Esophagus squamous epithelium (tissue), 5 donors: Measurements from ENCODE around the gene OR6X1. TPM values are rescaled to one million over a fixed set of nuclear protein-coding genes. Genes with fewer than 3 reads are reported as not detected.

Experiments
- DNase-seq: peaks from one replicate; lab custom pipeline; 2025; lab: John Stamatoyannopoulos, UW
- H3K27ac ChIP-seq, 4 donors: fragments of 200-600 bp; sonication (generic); one replicate each; pipeline ENCODE4 v1.5.1; 2016 to 2019; ENCODE audit warnings: mild to moderate bottlenecking in 1 of 4
- H3K27me3 ChIP-seq, 4 donors: fragments of 200-600 bp; sonication (generic); 1 replicate in 3 of 4; 2 replicates in 1 of 4; pipeline versions ENCODE4 v1.5.1 to v1.6.0; 2017 to 2021; ENCODE audit warnings: antibody characterized with exemption in 1 of 4
- H3K36me3 ChIP-seq, 3 donors: fragments of 200-600 bp; sonication (generic); one replicate each; pipeline ENCODE4 v1.5.1; 2016 to 2019
- H3K4me1 ChIP-seq, 3 donors: fragments of 200-600 bp; sonication (generic); one replicate each; pipeline ENCODE4 v1.5.1; 2017 to 2019
- H3K4me3 ChIP-seq, 4 donors: fragments of 200-600 bp; sonication (generic); 1 replicate in 3 of 4; 2 replicates in 1 of 4; pipeline ENCODE4 v1.5.1; 2016 to 2019; ENCODE audit warnings: mild to moderate bottlenecking in 2 of 4, moderate library complexity in 1 of 4
- H3K9me3 ChIP-seq, 3 donors: fragments of 200-600 bp; sonication (generic); one replicate each; pipeline ENCODE4 v1.5.1; 2016 to 2019
- POLR2A ChIP-seq, 4 donors: fragments of 450-650 bp; IDR thresholded peaks; one replicate each; pipeline ENCODE4 v1.6.1; 2017; ENCODE audit warnings: antibody characterized with exemption in 4 of 4, mild to moderate bottlenecking in 4 of 4, moderate library complexity in 3 of 4
- WGBS, 2 donors: methylation state at CpG; one replicate each; pipeline ENCODE4 v1.1.5; 2018; 5-methylcytosine and 5-hydroxymethylcytosine counted together
- intact Hi-C: fragments of 100-400 bp; cut with DNase I; formaldehyde crosslinking; loops from one replicate; pipeline ENCODE4 v1.15.0; 2022
- small RNA-seq, 4 donors: library from RNA; depleted of rRNA; stranded (forward); fragments of <200 nt; gene quantifications; one replicate each; pipeline ENCODE3, GENCODE V24; 2016
- total RNA-seq, 4 donors: library from RNA; depleted of rRNA; stranded (reverse); fragments of >200 nt; gene quantifications; one replicate each; pipeline ENCODE4 v1.1.0, GENCODE V29; 2016
- TF ChIP-seq, protein P1 (sequence below), 6 experiments: fragments of 450-650 bp in 4 of 6; fragments of 200-600 bp in 2 of 6; sonication (generic) in 2 of 6; IDR thresholded peaks; one replicate each; pipeline ENCODE4 v1.5.1; 2016 to 2019; ENCODE audit warnings: antibody characterized with exemption in 6 of 6, mild to moderate bottlenecking in 4 of 6, moderate library complexity in 4 of 6
- donor health status: DM: yes; HTN: yes; CAD: no.

OR6X1 gene
- total RNA-seq, 4 donors from 2014 or later: not detected

DNA sequence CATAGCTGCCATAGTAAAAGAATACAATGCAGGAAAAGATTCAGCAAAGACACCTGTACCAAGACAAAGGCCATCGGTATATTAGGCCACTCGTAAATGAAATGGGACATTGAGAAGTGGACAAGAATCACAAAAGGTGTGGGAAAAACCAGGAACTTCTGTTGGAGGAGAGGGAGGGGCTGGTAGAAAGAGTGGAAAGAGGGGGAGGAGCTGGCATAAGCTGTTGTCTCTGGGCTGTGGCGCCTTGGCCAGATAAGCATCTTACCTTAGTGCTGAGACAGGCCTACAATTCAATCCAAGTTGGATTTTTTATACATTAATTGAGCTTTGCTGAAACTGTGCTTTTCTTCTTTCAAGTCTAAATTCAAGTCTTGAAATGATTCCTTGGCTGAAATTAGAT, 50.0 kb downstream of the OR6X1 start:
- WGBS, 2 donors: 79 to 89% methylated on average over 3 of the region's 3 CpGs
- Histone ChIP-seq H3K9me3 (no peaks in the 10 kb centered on the region), H3K36me3 (no peaks in the 10 kb centered on the region), H3K4me1 (no peaks in the 10 kb centered on the region), H3K27ac (no peak overlapping the region), H3K4me3 (no peak overlapping the region), H3K27me3 (peaks cover 0 to 12% (median 0%) of the 10 kb centered on the region in 4 donors)
- intact Hi-C loops: no loop called here
- TF ChIP-seq, protein P1, sequence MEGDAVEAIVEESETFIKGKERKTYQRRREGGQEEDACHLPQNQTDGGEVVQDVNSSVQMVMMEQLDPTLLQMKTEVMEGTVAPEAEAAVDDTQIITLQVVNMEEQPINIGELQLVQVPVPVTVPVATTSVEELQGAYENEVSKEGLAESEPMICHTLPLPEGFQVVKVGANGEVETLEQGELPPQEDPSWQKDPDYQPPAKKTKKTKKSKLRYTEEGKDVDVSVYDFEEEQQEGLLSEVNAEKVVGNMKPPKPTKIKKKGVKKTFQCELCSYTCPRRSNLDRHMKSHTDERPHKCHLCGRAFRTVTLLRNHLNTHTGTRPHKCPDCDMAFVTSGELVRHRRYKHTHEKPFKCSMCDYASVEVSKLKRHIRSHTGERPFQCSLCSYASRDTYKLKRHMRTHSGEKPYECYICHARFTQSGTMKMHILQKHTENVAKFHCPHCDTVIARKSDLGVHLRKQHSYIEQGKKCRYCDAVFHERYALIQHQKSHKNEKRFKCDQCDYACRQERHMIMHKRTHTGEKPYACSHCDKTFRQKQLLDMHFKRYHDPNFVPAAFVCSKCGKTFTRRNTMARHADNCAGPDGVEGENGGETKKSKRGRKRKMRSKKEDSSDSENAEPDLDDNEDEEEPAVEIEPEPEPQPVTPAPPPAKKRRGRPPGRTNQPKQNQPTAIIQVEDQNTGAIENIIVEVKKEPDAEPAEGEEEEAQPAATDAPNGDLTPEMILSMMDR (IDR thresholded peaks at IDR 0.05): no peak
- TF ChIP-seq POLR2A (IDR thresholded peaks at IDR 0.05): no peak
- DNase-seq: no peak

Small RNA genes lying within 50 kb of the gene (small RNA-seq; reads per million reads assigned to genes)
- 0 to 0.27 (median 0) reads per million in 4 donors for gene RNU1-21P

Other genes with a start within 250 kb of the OR6X1 start
- 1 to 10 TPM in 1 of 4 donors, under 1 TPM in 2, not detected in 1; 0.06 to 3.4 (median 0.83) TPM for gene SCN3B, start 99.9 kb downstream of the OR6X1 start, total RNA-seq
- 1 to 10 TPM; 2.6 to 6.5 (median 4.6) TPM for gene ZNF202, start 12.9 kb downstream of the OR6X1 start, total RNA-seq
- not detected for gene OR6M1, start 51.8 kb upstream of the OR6X1 start, total RNA-seq
- not detected for gene TMEM225, start 131.2 kb upstream of the OR6X1 start, total RNA-seq
- gene OR8D4, start 147.6 kb upstream of the OR6X1 start, total RNA-seq: not detected
- gene OR4D5, start 185.1 kb upstream of the OR6X1 start, total RNA-seq: not detected
- gene OR6T1, start 189.3 kb upstream of the OR6X1 start, total RNA-seq: not detected
- not detected for gene OR10S1, start 223.3 kb upstream of the OR6X1 start, total RNA-seq
- not detected for gene OR10G6, start 240.6 kb upstream of the OR6X1 start, total RNA-seq